ENCODE measurements around the gene ELAC2. TPM values are rescaled to one million over a fixed set of nuclear protein-coding genes. Genes with fewer than 3 reads are reported as not detected.

Gene ELAC2
- polyA plus RNA-seq, 1 donor (not counting 4 experiments of a cell fraction or from before 2014, with no cell fraction given): 78.7 TPM

DNA sequence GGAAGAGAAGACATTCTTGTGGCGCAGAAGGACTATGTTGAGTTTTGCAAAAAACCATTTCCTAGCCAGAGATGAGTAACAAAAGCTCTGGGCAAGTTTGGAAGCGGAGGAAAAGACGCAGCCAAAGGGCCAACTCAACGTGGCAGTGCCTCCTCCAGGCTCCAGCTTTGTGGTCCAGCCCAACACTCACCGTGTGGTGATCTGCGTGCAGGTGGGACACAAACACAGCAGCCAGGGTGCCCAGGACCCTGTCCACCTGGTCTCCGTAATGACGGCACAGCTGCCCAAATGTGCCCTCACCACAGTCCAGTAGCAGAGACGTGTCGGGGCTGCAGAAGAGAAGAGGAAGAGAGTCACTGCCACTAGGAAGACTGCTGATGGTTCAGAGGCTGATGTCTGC is 21.5 kb downstream of the ELAC2 start:
- Histone ChIP-seq H2AFZ (ENCODE audit: control insufficient read depth, low read length) (no peak overlapping the region), H3K4me2 (ENCODE audit: control insufficient read depth, extremely low read depth, insufficient read depth, low read depth, low read length) (no peak overlapping the region), H3K79me2 (ENCODE audit: control insufficient read depth, insufficient read depth, low read length) (no peaks in the 10 kb centered on the region), H3K9me1 (ENCODE audit: control insufficient read depth, extremely low read depth, insufficient read depth, low read length) (no peaks in the 10 kb centered on the region), H4K20me1 (ENCODE audit: control insufficient read depth, extremely low read depth, insufficient read depth, low read length) (no peaks in the 10 kb centered on the region), H3K27me3 (ENCODE audit: control insufficient read depth, extremely low read depth, insufficient read depth, low read length) (no peaks in the 10 kb centered on the region), H3K27ac (ENCODE audit: control insufficient read depth, insufficient read depth, low read length) (no peak overlapping the region), H3K9me3 (ENCODE audit: control insufficient read depth, low read depth, low read length) (no peaks in the 10 kb centered on the region), H3K36me3 (ENCODE audit: control insufficient read depth in 2 of 2, extremely low read depth in 1 of 2, insufficient read depth in 2 of 2, low read length in 2 of 2) (peaks cover 66% of the 10 kb centered on the region in 2 experiments), H3K4me3 (ENCODE audit: control insufficient read depth in 2 of 3, extremely low read depth in 1 of 3, insufficient read depth in 2 of 3, low read depth in 1 of 3, low read length in 3 of 3) (no peak overlapping the region), H3K4me1 (ENCODE audit: control insufficient read depth, extremely low read depth, insufficient read depth, low read length) (no peaks in the 10 kb centered on the region), H3K9ac (ENCODE audit: control insufficient read depth, extremely low read depth, insufficient read depth, low read length) (no peak overlapping the region)
- dilution Hi-C loops (cut with MboI; ENCODE audit: extremely low pct_ligation_motif_present, low sequenced_read_pairs): no loop called here
- FAIRE-seq (no peak), DNase-seq (ENCODE audit: low read depth, low spot score) (no peak)
- TF ChIP-seq, protein P1, sequence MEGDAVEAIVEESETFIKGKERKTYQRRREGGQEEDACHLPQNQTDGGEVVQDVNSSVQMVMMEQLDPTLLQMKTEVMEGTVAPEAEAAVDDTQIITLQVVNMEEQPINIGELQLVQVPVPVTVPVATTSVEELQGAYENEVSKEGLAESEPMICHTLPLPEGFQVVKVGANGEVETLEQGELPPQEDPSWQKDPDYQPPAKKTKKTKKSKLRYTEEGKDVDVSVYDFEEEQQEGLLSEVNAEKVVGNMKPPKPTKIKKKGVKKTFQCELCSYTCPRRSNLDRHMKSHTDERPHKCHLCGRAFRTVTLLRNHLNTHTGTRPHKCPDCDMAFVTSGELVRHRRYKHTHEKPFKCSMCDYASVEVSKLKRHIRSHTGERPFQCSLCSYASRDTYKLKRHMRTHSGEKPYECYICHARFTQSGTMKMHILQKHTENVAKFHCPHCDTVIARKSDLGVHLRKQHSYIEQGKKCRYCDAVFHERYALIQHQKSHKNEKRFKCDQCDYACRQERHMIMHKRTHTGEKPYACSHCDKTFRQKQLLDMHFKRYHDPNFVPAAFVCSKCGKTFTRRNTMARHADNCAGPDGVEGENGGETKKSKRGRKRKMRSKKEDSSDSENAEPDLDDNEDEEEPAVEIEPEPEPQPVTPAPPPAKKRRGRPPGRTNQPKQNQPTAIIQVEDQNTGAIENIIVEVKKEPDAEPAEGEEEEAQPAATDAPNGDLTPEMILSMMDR (optimal IDR thresholded peaks at IDR 0.05 in 1 of 3, IDR thresholded peaks at IDR 0.05 in 1 of 3, conservative IDR thresholded peaks at IDR 0.05 in 1 of 3; ENCODE audit: extremely low read depth in 1 of 3, insufficient read depth in 2 of 3, low read length in 3 of 3): no peak
- no peak for TF ChIP-seq EZH2 (IDR thresholded peaks at IDR 0.05; ENCODE audit: low read length)

DNA sequence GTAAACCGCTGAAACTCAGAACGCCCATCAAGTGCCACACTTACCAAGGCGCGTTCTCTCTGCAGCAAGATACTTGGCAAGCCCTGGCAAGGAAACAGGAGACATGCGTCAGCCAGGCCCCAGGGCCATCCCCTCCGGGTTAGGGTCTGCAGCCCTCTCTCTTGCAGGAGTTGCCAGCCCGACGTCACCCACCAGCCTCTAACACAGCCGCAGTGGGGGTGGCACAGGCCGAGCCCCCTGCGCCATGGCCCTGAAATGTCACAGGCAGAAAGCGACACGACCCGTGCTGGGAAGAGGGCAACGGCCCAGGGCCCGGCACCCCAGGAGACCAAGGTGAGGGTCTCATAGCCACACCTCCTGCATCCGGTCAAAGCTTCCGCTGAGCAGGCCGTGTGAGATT is 21.9 kb downstream of the ELAC2 start:
- Histone ChIP-seq H3K9me1 (ENCODE audit: control insufficient read depth, extremely low read depth, insufficient read depth, low read length) (no peaks in the 10 kb centered on the region), H3K9me3 (ENCODE audit: control insufficient read depth, low read depth, low read length) (no peaks in the 10 kb centered on the region), H3K9ac (ENCODE audit: control insufficient read depth, extremely low read depth, insufficient read depth, low read length) (no peak overlapping the region), H3K36me3 (ENCODE audit: control insufficient read depth in 2 of 2, extremely low read depth in 1 of 2, insufficient read depth in 2 of 2, low read length in 2 of 2) (peaks cover 65 to 66% of the 10 kb centered on the region in 2 experiments), H2AFZ (ENCODE audit: control insufficient read depth, low read length) (no peak overlapping the region), H3K4me2 (ENCODE audit: control insufficient read depth, extremely low read depth, insufficient read depth, low read depth, low read length) (no peak overlapping the region), H4K20me1 (ENCODE audit: control insufficient read depth, extremely low read depth, insufficient read depth, low read length) (no peaks in the 10 kb centered on the region), H3K27ac (ENCODE audit: control insufficient read depth, insufficient read depth, low read length) (no peak overlapping the region), H3K4me3 (ENCODE audit: control insufficient read depth in 2 of 3, extremely low read depth in 1 of 3, insufficient read depth in 2 of 3, low read depth in 1 of 3, low read length in 3 of 3) (no peak overlapping the region), H3K4me1 (ENCODE audit: control insufficient read depth, extremely low read depth, insufficient read depth, low read length) (no peaks in the 10 kb centered on the region), H3K79me2 (ENCODE audit: control insufficient read depth, insufficient read depth, low read length) (no peaks in the 10 kb centered on the region), H3K27me3 (ENCODE audit: control insufficient read depth, extremely low read depth, insufficient read depth, low read length) (no peaks in the 10 kb centered on the region)
- no peak for TF ChIP-seq EZH2 (IDR thresholded peaks at IDR 0.05; ENCODE audit: low read length)
- TF ChIP-seq, protein P1 (optimal IDR thresholded peaks at IDR 0.05 in 1 of 3, IDR thresholded peaks at IDR 0.05 in 1 of 3, conservative IDR thresholded peaks at IDR 0.05 in 1 of 3; ENCODE audit: extremely low read depth in 1 of 3, insufficient read depth in 2 of 3, low read length in 3 of 3): no peak
- DNase-seq (ENCODE audit: low read depth, low spot score) (no peak), FAIRE-seq (no peak)
- dilution Hi-C loops (cut with MboI; ENCODE audit: extremely low pct_ligation_motif_present, low sequenced_read_pairs): no loop called here
